ENCODE data around the gene VPS41. TPM values are rescaled to one million over a fixed set of nuclear protein-coding genes. Genes with fewer than 3 reads are reported as not detected.

VPS41 gene
- total RNA-seq, 1 donor from 2014 or later, result 108 TPM

GRCh38 chr7:38806912-38807311 is 102.1 kb downstream of the VPS41 start:
- Mint-ChIP-seq H3K27me3 (ENCODE audit: unreplicated experiment) (no peaks in the 10 kb centered on the region), H3K27ac (ENCODE audit: unreplicated experiment) (no peak overlapping the region), H3K4me3 (ENCODE audit: unreplicated experiment) (no peak overlapping the region), H3K36me3 (ENCODE audit: unreplicated experiment) (no peaks in the 10 kb centered on the region), H3K9me3 (ENCODE audit: unreplicated experiment) (no peaks in the 10 kb centered on the region), H3K4me1 (ENCODE audit: low read depth, unreplicated experiment) (no peaks in the 10 kb centered on the region)
- TF ChIP-seq CTCF (IDR thresholded peaks at IDR 0.05; ENCODE audit: partially characterized antibody, unreplicated experiment), result no peak
- no peak for DNase-seq

- DNase-seq, result no peak
- H3K36me3 Mint-ChIP-seq (ENCODE audit: unreplicated experiment), result no peaks in the 10 kb centered on the region
- TF ChIP-seq CTCF (IDR thresholded peaks at IDR 0.05; ENCODE audit: partially characterized antibody, unreplicated experiment), result no peak
- H3K9me3 Mint-ChIP-seq (ENCODE audit: unreplicated experiment), result peaks cover 2% of the 10 kb centered on the region
- no peak overlapping the region for H3K27ac Mint-ChIP-seq (ENCODE audit: unreplicated experiment)
- no peaks in the 10 kb centered on the region for H3K27me3 Mint-ChIP-seq (ENCODE audit: unreplicated experiment)
- peaks cover 9% of the 10 kb centered on the region for H3K4me1 Mint-ChIP-seq (ENCODE audit: low read depth, unreplicated experiment)
- no peak overlapping the region for H3K4me3 Mint-ChIP-seq (ENCODE audit: unreplicated experiment)
These were observed 107.2 kb downstream of the VPS41 start for GRCh38 chr7:38801786-38802185.

- Mint-ChIP-seq H3K27ac (ENCODE audit: unreplicated experiment) (no peak overlapping the region), H3K36me3 (ENCODE audit: unreplicated experiment) (no peaks in the 10 kb centered on the region), H3K27me3 (ENCODE audit: unreplicated experiment) (peaks cover 3% of the 10 kb centered on the region), H3K9me3 (ENCODE audit: unreplicated experiment) (peaks cover 6% of the 10 kb centered on the region), H3K4me3 (ENCODE audit: unreplicated experiment) (no peak overlapping the region), H3K4me1 (ENCODE audit: low read depth, unreplicated experiment) (peaks cover 23% of the 10 kb centered on the region)
- DNase-seq, result no peak
- TF ChIP-seq CTCF (IDR thresholded peaks at IDR 0.05; ENCODE audit: partially characterized antibody, unreplicated experiment), result no peak
These were observed 110.3 kb downstream of the VPS41 start for GRCh38 chr7:38798552-38799267.

GRCh38 chr7:38796626-38797501 is 112.1 kb downstream of the VPS41 start:
- Mint-ChIP-seq H3K4me3 (ENCODE audit: unreplicated experiment) (peak overlapping the region; percentile 76), H3K27me3 (ENCODE audit: unreplicated experiment) (peaks cover 3% of the 10 kb centered on the region), H3K9me3 (ENCODE audit: unreplicated experiment) (peaks cover 7% of the 10 kb centered on the region), H3K36me3 (ENCODE audit: unreplicated experiment) (no peaks in the 10 kb centered on the region), H3K4me1 (ENCODE audit: low read depth, unreplicated experiment) (peaks cover 32% of the 10 kb centered on the region), H3K27ac (ENCODE audit: unreplicated experiment) (peak overlapping the region; percentile 97)
- TF ChIP-seq CTCF (IDR thresholded peaks at IDR 0.05; ENCODE audit: partially characterized antibody, unreplicated experiment), result peak; percentile 90
- DNase-seq, result peak; percentile 59

GRCh38 chr7:38795593-38795992 is 113.4 kb downstream of the VPS41 start:
- H3K36me3 Mint-ChIP-seq (ENCODE audit: unreplicated experiment), result no peaks in the 10 kb centered on the region
- peaks cover 3% of the 10 kb centered on the region for H3K27me3 Mint-ChIP-seq (ENCODE audit: unreplicated experiment)
- no peak for TF ChIP-seq CTCF (IDR thresholded peaks at IDR 0.05; ENCODE audit: partially characterized antibody, unreplicated experiment)
- DNase-seq, result no peak
- peaks cover 7% of the 10 kb centered on the region for H3K9me3 Mint-ChIP-seq (ENCODE audit: unreplicated experiment)
- peak overlapping the region; percentile 97 for H3K27ac Mint-ChIP-seq (ENCODE audit: unreplicated experiment)
- H3K4me1 Mint-ChIP-seq (ENCODE audit: low read depth, unreplicated experiment), result peaks cover 32% of the 10 kb centered on the region
- peak overlapping the region; percentile 12 for H3K4me3 Mint-ChIP-seq (ENCODE audit: unreplicated experiment)
